Neural progenitor cell (in vitro differentiated cells): ENCODE data around the gene CANT1.

Source experiments
- CTCF ChIP-seq: fragments of 200-600 bp; sonication (generic); IDR thresholded peaks from 2 replicates; pipeline ENCODE4 v1.5.1; 2017; ENCODE audit warnings: antibody characterized with exemption, mild to moderate bottlenecking
- EZH2 ChIP-seq: fragments of 200-600 bp; sonication (generic); IDR thresholded peaks from 2 replicates; pipeline ENCODE4 v1.6.1; 2017; ENCODE audit warnings: antibody characterized with exemption, mild to moderate bottlenecking, moderate library complexity
- EZH2phosphoT487 ChIP-seq: fragments of 200-600 bp; sonication (generic); IDR thresholded peaks from 2 replicates; pipeline ENCODE4 v1.6.1; 2017; ENCODE audit warnings: antibody characterized with exemption

- TF ChIP-seq EZH2 (no peak), CTCF (peak; percentile 64), EZH2phosphoT487 (no peak)
These were observed 10.3 kb upstream of the CANT1 start for GRCh38 chr17:79019632-79020584.
